OCI-LY1 (cell line): Measurements from ENCODE around the gene EFR3B.

Source experiments
- H2AFZ ChIP-seq: fragments of 200-600 bp; sonication (generic), shearing (Covaris generic); 2 replicates; pipeline ENCODE4 v1.6.0; 2014; ENCODE audit warnings: antibody characterized with exemption, mild to moderate bottlenecking, low read length
- H3F3A ChIP-seq: fragments of 200-600 bp; sonication (generic), shearing (Covaris generic); 2 replicates; pipeline ENCODE4 v1.6.0; 2014; ENCODE audit warnings: mild to moderate bottlenecking, antibody characterized with exemption, low read length, moderate library complexity; ENCODE audit not compliant: insufficient read depth
- H3K27ac ChIP-seq: fragments of 200-600 bp; sonication (generic); 2 replicates; pipeline ENCODE4 v1.5.1; 2014; ENCODE audit warnings: low read length, mixed run types, mild to moderate bottlenecking, low read depth; ENCODE audit not compliant: poor library complexity, severe bottlenecking
- H3K27me3 ChIP-seq: fragments of 200-600 bp; sonication (generic); 2 replicates; pipeline ENCODE4 v1.6.0; 2014; ENCODE audit warnings: antibody characterized with exemption, mild to moderate bottlenecking, low read length, moderate library complexity; ENCODE audit not compliant: insufficient read depth
- H3K36me3 ChIP-seq: fragments of 200-600 bp; sonication (generic); 2 replicates; pipeline ENCODE4 v1.6.1; 2014; ENCODE audit warnings: mild to moderate bottlenecking, antibody characterized with exemption, low read length, moderate library complexity, mixed read lengths; ENCODE audit not compliant: insufficient read depth
- H3K4me1 ChIP-seq: fragments of 200-600 bp; sonication (generic); 2 replicates; pipeline ENCODE4 v1.5.1; 2014; ENCODE audit warnings: mild to moderate bottlenecking, low read length, moderate library complexity; ENCODE audit not compliant: insufficient read depth, severe bottlenecking
- H3K4me2 ChIP-seq: fragments of 200-600 bp; sonication (generic), shearing (Covaris generic); 2 replicates; pipeline ENCODE4 v1.6.1; 2014; ENCODE audit warnings: low read length
- H3K4me3 ChIP-seq: fragments of 200-600 bp; sonication (generic); 2 replicates; pipeline ENCODE4 v1.5.1; 2014; ENCODE audit warnings: low read length, low read depth, mild to moderate bottlenecking, mixed read lengths; ENCODE audit not compliant: poor library complexity, severe bottlenecking
- H3K79me2 ChIP-seq: fragments of 200-600 bp; shearing (Covaris generic); 2 replicates; pipeline ENCODE4 v1.6.1; 2016; ENCODE audit warnings: mixed run types, low read length, mixed read lengths; ENCODE audit not compliant: insufficient read depth
- H3K9ac ChIP-seq: fragments of 200-600 bp; sonication (generic), shearing (Covaris generic); 2 replicates; pipeline ENCODE4 v1.6.1; 2014; ENCODE audit warnings: mild to moderate bottlenecking, low read length, mixed read lengths
- H3K9me2 ChIP-seq: fragments of 200-600 bp; sonication (generic), shearing (Covaris generic); 2 replicates; pipeline ENCODE4 v1.6.1; 2014; ENCODE audit warnings: low read depth, mild to moderate bottlenecking, low read length, mixed read lengths
- H3K9me3 ChIP-seq: fragments of 200-600 bp; shearing (Covaris generic); 2 replicates; pipeline ENCODE4 v1.6.1; 2014; ENCODE audit warnings: low read length, mixed read lengths
- H4K20me1 ChIP-seq: fragments of 200-600 bp; sonication (generic), shearing (Covaris generic); 2 replicates; pipeline ENCODE4 v1.6.0; 2016; ENCODE audit warnings: mild to moderate bottlenecking, low read length; ENCODE audit not compliant: insufficient read depth
- CTCF ChIP-seq: fragments of 200-600 bp; sonication (generic), shearing (Covaris generic); IDR thresholded peaks from 2 replicates; pipeline ENCODE4 v1.5.1; 2017; ENCODE audit warnings: mild to moderate bottlenecking, antibody characterized with exemption, low read length, moderate library complexity, mixed read lengths
- EZH2 ChIP-seq: fragments of 200-600 bp; sonication (generic), shearing (Covaris generic); IDR thresholded peaks from 2 replicates; pipeline ENCODE4 v1.8.0; 2017; ENCODE audit warnings: borderline replicate concordance, mixed run types, mild to moderate bottlenecking, antibody characterized with exemption, low read length, moderate library complexity, mixed read lengths

Gene EFR3B

GRCh38 chr2:25018681-25019080, 23.2 kb upstream of the EFR3B start:
- TF ChIP-seq CTCF (no peak), EZH2 (no peak)
- no peaks in the 10 kb centered on the region for H3K4me1 ChIP-seq
- no peak overlapping the region for H3K27ac ChIP-seq
- no peaks in the 10 kb centered on the region for H3K9me3 ChIP-seq
- H3K4me3 ChIP-seq: no peak overlapping the region
- H4K20me1 ChIP-seq: no peaks in the 10 kb centered on the region
- H3K36me3 ChIP-seq: no peaks in the 10 kb centered on the region
- no peaks in the 10 kb centered on the region for H3K79me2 ChIP-seq
- H2AFZ ChIP-seq: no peak overlapping the region
- H3F3A ChIP-seq: no peaks in the 10 kb centered on the region
- H3K4me2 ChIP-seq: no peak overlapping the region
- no peak overlapping the region for H3K9ac ChIP-seq
- H3K9me2 ChIP-seq: no peaks in the 10 kb centered on the region
- no peaks in the 10 kb centered on the region for H3K27me3 ChIP-seq

GRCh38 chr2:25021791-25022362, 20.0 kb upstream of the EFR3B start:
- no peak overlapping the region for H3K4me2 ChIP-seq
- no peak overlapping the region for H2AFZ ChIP-seq
- H3K9me2 ChIP-seq: no peaks in the 10 kb centered on the region
- H3K36me3 ChIP-seq: no peaks in the 10 kb centered on the region
- H3K4me3 ChIP-seq: no peak overlapping the region
- no peaks in the 10 kb centered on the region for H3K79me2 ChIP-seq
- no peaks in the 10 kb centered on the region for H3K4me1 ChIP-seq
- H3K9me3 ChIP-seq: no peaks in the 10 kb centered on the region
- H3K27ac ChIP-seq: no peak overlapping the region
- H3F3A ChIP-seq: no peaks in the 10 kb centered on the region
- H3K27me3 ChIP-seq: no peaks in the 10 kb centered on the region
- no peak overlapping the region for H3K9ac ChIP-seq
- no peak for TF ChIP-seq EZH2
- TF ChIP-seq CTCF: no peak
- no peaks in the 10 kb centered on the region for H4K20me1 ChIP-seq

GRCh38 chr2:25023333-25023732, 18.5 kb upstream of the EFR3B start:
- TF ChIP-seq CTCF: no peak
- no peaks in the 10 kb centered on the region for H3K9me2 ChIP-seq
- H3K36me3 ChIP-seq: no peaks in the 10 kb centered on the region
- H3F3A ChIP-seq: no peaks in the 10 kb centered on the region
- no peaks in the 10 kb centered on the region for H3K4me1 ChIP-seq
- no peak overlapping the region for H3K27ac ChIP-seq
- H3K4me2 ChIP-seq: no peak overlapping the region
- no peak overlapping the region for H2AFZ ChIP-seq
- no peak overlapping the region for H3K4me3 ChIP-seq
- H3K27me3 ChIP-seq: no peaks in the 10 kb centered on the region
- no peaks in the 10 kb centered on the region for H4K20me1 ChIP-seq
- H3K9me3 ChIP-seq: no peaks in the 10 kb centered on the region
- no peak overlapping the region for H3K9ac ChIP-seq
- H3K79me2 ChIP-seq: no peaks in the 10 kb centered on the region
